Measurements from ENCODE around the gene ZNHIT2.
"Not testable (repeated sequence)": the region's sequence is repeated elsewhere in the genome, so short reads cannot be mapped to it uniquely, and the experiment has no call there.

ZNHIT2 gene

GRCh38 chr11:65118891-65119669 is 1.6 kb upstream of the ZNHIT2 start:
- DNase-seq, result not testable (repeated sequence)

DNA sequence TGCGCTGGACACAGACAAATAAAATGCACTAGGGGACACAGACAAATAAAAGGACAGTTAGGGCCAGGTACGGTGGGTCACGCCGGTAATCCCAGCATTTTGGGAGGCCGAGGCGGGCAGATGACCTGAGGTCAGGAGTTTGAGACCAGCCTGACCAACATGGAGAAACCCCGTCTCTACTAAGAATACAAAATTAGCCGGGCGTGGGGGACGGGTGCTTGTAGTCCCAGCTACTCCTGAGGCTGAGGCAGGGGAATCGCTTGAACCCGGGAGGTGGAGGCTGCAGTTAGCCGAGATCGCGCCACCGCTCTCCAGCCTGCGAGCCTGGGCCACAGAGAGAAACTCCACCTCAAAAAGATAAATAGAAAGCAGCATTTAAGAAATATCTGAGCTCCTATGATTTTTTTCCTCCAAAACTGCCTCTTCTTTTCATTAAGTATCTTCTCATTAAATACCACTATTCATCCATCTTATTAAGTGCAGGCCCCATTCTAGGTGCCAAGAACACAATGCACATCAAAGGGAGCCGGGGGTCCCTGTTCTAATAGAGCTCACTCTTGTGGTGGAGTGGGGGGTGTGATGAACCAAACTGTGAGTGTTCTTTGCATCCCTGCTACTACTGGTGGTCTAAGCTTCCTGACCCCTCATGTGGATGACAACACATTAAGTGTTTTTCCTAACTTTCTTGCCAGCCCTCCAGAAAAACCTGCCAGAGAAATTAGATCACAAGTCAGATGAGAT is 766 bp upstream of the ZNHIT2 start:
- no peak for DNase-seq

GRCh38 chr11:65116370-65117205 is 913 bp downstream of the ZNHIT2 start:
- no peak for DNase-seq

- DNase-seq, result no peak
Measured at GRCh38 chr11:65115361-65116082, 2.0 kb downstream of the ZNHIT2 start.

DNA sequence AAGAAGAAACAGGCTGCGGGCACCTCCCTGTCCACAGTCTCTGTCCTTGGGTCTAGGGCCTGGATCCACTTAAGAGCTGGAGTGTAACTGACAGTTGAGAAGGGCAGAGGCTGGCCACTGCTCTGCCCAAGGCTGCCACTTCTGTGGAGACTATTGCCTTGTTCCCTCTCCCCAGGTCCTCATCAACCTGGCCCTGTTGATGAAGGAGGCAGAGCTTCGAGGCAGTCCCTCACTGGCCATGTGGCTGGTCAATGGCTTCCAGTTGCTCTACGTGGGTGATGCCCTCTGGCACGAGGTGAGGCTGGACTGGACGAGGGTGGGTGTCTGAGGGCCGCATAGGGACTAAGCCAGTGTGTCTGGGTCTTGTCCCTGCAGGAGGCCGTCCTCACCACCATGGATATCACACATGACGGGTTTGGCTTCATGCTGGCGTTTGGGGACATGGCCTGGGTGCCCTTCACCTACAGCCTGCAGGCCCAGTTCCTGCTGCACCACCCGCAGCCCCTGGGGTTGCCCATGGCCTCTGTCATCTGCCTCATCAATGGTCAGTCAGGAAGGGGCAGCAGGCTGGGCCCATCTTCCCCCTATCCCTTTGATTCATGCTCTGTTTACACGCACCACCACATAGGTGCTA is 2.8 kb downstream of the ZNHIT2 start:
- DNase-seq, result no peak

DNA sequence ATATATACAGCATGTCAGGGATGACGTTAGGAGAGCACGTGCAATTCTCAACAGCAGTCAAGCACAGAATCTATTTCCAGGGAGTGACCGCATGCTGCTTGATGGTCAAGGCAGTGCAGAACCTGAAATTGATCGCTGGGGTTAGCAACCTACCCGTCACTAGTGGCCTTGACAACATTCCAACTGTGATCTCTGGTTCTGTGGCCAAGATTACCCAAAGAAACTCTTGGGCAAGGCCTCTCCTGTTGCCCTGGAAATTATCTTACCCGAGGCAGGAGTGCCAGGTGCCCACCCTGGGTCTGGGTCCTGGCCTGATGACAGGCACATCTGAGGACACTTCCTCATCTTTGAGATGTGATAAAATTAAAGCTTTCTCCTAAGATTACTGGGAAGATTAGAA is 3.7 kb downstream of the ZNHIT2 start:
- DNase-seq, result no peak

GRCh38 chr11:65113361-65113756 is 4.1 kb downstream of the ZNHIT2 start:
- DNase-seq, result no peak

DNA sequence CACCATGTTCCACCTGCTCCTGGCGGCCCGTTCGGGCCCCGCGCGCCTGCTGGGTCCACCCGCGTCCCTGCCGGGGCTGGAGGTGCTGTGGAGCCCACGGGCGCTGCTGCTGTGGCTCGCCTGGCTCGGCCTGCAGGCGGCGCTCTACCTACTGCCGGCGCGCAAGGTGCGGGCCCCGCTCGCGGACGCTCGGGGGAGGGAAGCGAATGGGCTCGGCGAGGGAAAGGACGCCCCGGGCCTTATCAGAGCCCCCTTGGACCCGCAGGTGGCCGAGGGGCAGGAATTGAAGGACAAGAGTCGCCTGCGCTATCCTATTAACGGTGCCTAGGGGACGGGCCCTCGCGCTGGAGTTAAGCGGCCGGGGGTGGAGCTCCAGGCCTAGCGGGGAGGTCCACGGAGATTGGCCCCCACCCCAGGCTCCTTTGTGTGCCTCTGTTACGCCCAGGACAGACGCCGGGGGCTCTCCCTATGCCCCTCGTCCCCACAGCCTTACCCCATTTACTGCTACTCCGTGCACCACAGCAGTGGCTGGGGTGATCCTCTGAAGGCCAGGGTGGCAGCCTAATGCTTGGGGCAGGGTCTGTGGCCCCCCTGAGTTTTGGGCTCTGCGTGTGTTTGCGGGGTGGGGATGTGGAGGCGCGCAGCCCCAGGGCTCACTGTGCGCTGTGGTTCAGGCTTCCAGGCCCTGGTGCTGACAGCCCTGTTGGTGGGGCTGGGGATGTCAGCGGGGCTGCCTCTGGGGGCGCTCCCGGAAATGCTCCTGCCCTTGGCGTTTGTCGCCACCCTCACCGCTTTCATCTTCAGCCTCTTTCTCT is 4.7 kb downstream of the ZNHIT2 start:
- peak; percentile 51 for DNase-seq

DNA sequence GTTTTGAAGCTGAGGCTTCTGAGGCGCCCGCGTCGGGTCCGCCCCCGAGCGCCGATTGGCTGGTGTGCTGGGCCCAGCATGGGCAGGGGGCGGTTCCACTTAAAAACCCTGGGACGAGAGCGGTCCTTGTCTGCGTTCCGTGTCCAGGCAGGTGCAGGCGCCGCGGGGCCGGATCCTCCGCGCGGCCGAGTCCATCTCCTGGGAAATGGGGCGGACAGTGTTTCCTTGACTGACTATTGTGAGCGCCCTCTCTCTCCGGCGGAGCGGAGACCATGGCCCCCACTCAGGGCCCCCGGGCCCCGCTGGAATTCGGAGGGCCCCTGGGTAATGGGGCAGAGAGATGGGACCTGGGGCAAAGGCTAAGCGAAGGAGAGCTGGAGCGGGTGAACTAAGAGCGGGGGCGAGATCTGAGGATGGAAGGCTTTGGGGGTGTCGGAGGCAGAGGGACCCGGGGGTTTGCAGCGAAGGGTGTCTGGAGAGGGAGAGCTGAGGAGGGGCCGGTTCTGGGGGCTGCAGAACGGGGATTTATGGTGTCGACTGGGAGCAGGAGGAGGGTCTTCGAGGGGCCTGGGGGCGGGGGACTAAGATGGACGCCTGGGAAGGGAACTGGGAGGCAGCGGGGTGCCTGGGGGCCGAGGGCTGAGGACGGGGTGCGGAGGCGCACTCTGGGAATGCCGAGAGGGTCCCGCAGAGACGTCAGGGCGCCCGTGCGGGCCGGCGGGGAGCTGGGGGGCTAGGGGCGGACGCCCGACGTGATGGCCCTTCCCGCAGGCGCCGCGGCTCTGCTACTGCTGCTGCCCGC is 5.6 kb downstream of the ZNHIT2 start, which contains the start of gene TM7SF2:
Gene TM7SF2, plus strand, starts transcription at position 129 of the 802 bp plus-strand sequence. Its CDS starts 144 bp downstream, at position 273.
- DNase-seq, result peak; percentile 90

DNA sequence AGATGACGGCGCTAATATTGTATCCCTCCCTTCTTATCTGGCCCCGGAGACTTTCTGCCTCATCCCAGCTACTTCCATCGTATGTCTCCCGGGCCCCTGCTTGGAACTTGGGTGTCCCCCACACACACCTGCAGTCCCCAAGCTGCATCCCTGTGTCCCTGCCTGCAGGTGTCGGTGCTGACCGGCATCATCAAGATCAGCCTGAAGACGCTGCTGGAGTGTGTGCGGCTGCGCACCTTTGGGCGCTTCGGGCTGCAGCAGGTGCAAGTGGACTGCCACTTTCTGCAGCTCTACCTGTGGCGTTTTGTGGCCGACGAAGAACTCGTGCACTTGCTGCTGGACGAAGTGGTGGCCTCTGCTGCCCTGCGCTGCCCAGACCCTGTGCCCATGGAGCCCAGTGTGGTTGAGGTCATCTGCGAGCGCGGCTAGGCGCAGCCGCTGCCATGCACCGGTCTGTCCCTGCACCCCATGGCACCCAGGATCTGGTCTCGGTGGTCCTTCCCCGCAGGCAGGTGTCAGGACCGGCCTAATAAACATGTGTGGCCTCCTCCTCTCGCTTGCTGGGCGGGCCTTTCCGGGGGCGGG is 6.2 kb downstream of the ZNHIT2 start:
- no peak for DNase-seq

- peak; percentile 72 for DNase-seq
Measured at GRCh38 chr11:65110354-65110861, 7.1 kb downstream of the ZNHIT2 start.

GRCh38 chr11:65109231-65110198 is 8.0 kb downstream of the ZNHIT2 start:
- DNase-seq, result no peak

- no peak for DNase-seq
Measured at GRCh38 chr11:65108469-65109123, 8.9 kb downstream of the ZNHIT2 start.

DNA sequence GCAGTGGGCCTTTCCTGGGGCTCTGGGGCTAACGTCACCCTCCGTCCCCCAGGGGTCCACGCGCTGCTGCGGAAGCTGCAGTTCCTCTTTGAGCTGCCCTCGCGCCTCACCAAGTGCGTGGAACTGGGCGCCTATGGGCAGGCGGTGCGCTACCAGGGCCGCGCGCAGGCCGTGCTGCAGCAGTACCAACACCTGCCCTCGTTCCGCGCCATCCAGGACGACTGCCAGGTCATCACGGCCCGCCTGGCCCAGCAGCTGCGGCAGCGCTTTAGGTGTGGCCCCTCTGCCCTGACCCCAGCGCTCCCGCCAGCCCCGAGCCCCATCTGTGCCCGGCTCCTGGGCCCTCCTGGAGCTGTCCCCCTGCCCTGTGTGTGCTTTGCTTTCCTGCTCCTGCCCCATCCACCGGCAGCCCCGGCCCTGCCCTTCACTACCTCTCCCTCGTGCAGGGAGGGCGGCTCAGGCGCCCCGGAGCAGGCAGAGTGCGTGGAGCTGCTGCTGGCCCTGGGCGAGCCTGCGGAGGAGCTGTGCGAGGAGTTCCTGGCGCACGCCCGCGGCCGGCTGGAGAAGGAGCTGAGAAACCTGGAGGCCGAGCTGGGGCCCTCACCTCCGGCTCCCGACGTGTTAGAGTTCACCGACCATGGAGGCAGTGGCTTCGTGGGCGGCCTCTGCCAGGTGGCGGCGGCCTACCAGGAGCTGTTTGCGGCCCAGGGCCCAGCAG is 9.6 kb downstream of the ZNHIT2 start:
- DNase-seq, result no peak

- DNase-seq, result no peak
Measured at GRCh38 chr11:65107078-65107477, 10.4 kb downstream of the ZNHIT2 start.

DNA sequence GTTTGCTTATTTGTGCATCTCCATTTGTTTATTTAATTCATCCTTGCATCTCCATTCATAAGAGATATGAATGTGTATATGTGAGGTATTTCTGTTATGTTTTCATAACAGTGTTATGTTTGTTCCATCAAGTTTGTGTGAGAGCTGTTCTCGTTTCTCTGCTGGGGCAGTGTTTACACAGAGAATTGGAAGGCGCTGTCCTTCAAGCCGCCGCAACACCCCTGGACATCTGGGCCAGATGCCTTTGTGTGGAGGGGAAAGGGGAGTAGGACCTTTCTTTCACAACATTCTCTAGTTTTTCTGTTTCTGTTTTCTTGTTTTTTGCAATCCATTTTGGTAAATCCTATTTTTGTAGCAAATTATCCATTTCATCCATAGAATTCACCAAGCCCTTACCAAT is 12.9 kb downstream of the ZNHIT2 start:
- no peak for DNase-seq

DNA sequence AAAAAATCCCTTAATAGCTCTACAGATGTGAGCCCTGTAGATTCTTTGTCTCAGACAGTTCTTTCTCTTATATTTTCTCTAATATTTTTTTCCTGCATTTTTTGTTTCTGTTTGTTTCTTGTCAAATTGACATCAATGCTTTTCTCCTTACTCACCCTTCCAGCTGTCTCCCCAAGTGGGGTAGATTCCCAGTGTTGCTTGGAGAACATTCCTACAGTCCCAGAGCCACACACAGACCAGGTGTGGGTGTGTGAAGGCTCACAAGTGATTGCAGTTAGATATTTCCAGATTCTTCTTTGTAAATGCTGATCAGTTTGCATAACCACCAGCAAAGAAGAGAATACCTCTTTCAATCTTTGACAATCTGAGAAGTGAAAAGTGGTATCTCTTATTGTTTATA is 14.0 kb downstream of the ZNHIT2 start:
- DNase-seq, result no peak
